ENCODE measurements around the gene SLIT3. TPM values are rescaled to one million over a fixed set of nuclear protein-coding genes. Genes with fewer than 3 reads are reported as not detected.

SLIT3 gene
- total RNA-seq, 1 experiment from 2014 or later: 0.92 TPM

DNA sequence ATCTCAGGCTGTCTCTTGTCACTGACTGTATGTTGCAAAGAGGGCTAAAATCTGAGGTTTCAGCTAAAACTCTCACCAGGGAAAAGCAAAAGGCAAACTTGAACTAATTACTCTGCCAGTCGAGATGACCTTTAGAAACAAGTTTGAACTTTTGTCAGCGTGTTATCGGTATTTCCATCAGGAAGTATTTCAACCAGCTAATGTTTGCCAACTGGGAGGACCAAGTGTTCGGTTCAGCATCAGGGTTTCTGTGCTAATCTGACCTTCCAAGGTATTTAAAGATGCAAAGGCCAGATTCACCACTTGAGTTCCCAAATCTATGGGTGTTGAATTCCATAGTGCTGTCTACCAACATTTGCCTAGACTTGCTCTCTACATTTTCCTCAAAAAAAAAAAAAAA, 230.5 kb downstream of the SLIT3 start:
- peaks cover 24 to 37% of the 10 kb centered on the region in 2 experiments for H3K4me1 Mint-ChIP-seq

More for the DNA sequence above, 230.5 kb downstream of the SLIT3 start:
- no CpG with 5 or more reads among the region's 4 CpGs for WGBS (ENCODE audit: extremely low coverage, insufficient read length, low lambda C conversion rate)
- Mint-ChIP-seq H3K27ac (no peak overlapping the region), H3K9me3 (no peaks in the 10 kb centered on the region; a peak in 1 of 5 replicates), H3K36me3 (ENCODE audit: insufficient read depth in 1 of 3, low read depth in 3 of 3) (peaks cover 0 to 4% (median 0%) of the 10 kb centered on the region in 3 experiments; a peak in 1 of 7 replicates), H3K4me3 (no peak overlapping the region), H3K27me3 (ENCODE audit: low read depth) (peaks cover 7% of the 10 kb centered on the region; the same call in 1 of the 2 replicates)
- Histone ChIP-seq H3K23ac (ENCODE audit: insufficient read length, low read depth, low read length) (no peak overlapping the region), H2BK20ac (ENCODE audit: low read depth, low read length, poor library complexity, severe bottlenecking) (no peak overlapping the region), H3K79me2 (ENCODE audit: insufficient read depth, low read length) (no peaks in the 10 kb centered on the region), H3K56ac (ENCODE audit: insufficient read length, low read depth, low read length) (no peak overlapping the region), H3K9ac (ENCODE audit: extremely low read depth, insufficient read length, low read length) (no peak overlapping the region), H2AFZ (ENCODE audit: low read length) (no peak overlapping the region), H3K9me3 (ENCODE audit: control insufficient read depth, low read depth, low read length) (no peaks in the 10 kb centered on the region), H3K23me2 (ENCODE audit: insufficient read length, low read depth, low read length, poor library complexity, severe bottlenecking) (no peaks in the 10 kb centered on the region), H2BK5ac (ENCODE audit: insufficient read length, low read length) (no peak overlapping the region), H3K4me2 (ENCODE audit: insufficient read depth, insufficient read length, low read length) (no peak overlapping the region), H4K91ac (ENCODE audit: insufficient read length, low read depth, low read length) (no peak overlapping the region), H2BK120ac (ENCODE audit: low read depth, low read length, poor library complexity, severe bottlenecking) (no peak overlapping the region), H3K27me3 (ENCODE audit: insufficient read depth, low read length) (no peaks in the 10 kb centered on the region), H4K8ac (replicated peaks; ENCODE audit: insufficient read length, low read depth, low read length) (no peak overlapping the region), H2BK15ac (ENCODE audit: low read depth, low read length) (no peak overlapping the region), H3K4ac (ENCODE audit: low read depth, low read length) (no peak overlapping the region), H3K79me1 (ENCODE audit: insufficient read depth, low read depth, low read length, poor library complexity, severe bottlenecking) (no peaks in the 10 kb centered on the region), H3T11ph (ENCODE audit: low read length) (no peak overlapping the region), H3K14ac (ENCODE audit: insufficient read depth, low read length) (no peak overlapping the region), H4K5ac (ENCODE audit: insufficient read length, low read depth, low read length) (no peak overlapping the region), H4K20me1 (ENCODE audit: control insufficient read depth, insufficient read depth, insufficient read length) (no peaks in the 10 kb centered on the region), H2AK5ac (ENCODE audit: insufficient read length, low read length) (no peak overlapping the region), H2BK12ac (ENCODE audit: insufficient read length, low read depth, low read length) (no peak overlapping the region), H3K27ac (ENCODE audit: insufficient read length, low read depth, low read length) (no peak overlapping the region), H3K18ac (ENCODE audit: insufficient read length, low read depth, low read length) (no peak overlapping the region), H3K4me1 (ENCODE audit: insufficient read depth, low read length) (peaks cover 6% of the 10 kb centered on the region; the same call in 1 of the 2 replicates)
- DNase-seq: no peak
- TF ChIP-seq, protein P1, sequence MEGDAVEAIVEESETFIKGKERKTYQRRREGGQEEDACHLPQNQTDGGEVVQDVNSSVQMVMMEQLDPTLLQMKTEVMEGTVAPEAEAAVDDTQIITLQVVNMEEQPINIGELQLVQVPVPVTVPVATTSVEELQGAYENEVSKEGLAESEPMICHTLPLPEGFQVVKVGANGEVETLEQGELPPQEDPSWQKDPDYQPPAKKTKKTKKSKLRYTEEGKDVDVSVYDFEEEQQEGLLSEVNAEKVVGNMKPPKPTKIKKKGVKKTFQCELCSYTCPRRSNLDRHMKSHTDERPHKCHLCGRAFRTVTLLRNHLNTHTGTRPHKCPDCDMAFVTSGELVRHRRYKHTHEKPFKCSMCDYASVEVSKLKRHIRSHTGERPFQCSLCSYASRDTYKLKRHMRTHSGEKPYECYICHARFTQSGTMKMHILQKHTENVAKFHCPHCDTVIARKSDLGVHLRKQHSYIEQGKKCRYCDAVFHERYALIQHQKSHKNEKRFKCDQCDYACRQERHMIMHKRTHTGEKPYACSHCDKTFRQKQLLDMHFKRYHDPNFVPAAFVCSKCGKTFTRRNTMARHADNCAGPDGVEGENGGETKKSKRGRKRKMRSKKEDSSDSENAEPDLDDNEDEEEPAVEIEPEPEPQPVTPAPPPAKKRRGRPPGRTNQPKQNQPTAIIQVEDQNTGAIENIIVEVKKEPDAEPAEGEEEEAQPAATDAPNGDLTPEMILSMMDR (conservative IDR thresholded peaks at IDR 0.05): no peak
